ENCODE measurements around the gene CASP9.
"Not testable (repeated sequence)": the region's sequence is repeated elsewhere in the genome, so short reads cannot be mapped to it uniquely, and the experiment has no call there.

CASP9 gene

GRCh38 chr1:15469361-15469760 lies 54.7 kb downstream of the CASP9 start:
- no peak for DNase-seq (ENCODE audit: low spot score)

DNA sequence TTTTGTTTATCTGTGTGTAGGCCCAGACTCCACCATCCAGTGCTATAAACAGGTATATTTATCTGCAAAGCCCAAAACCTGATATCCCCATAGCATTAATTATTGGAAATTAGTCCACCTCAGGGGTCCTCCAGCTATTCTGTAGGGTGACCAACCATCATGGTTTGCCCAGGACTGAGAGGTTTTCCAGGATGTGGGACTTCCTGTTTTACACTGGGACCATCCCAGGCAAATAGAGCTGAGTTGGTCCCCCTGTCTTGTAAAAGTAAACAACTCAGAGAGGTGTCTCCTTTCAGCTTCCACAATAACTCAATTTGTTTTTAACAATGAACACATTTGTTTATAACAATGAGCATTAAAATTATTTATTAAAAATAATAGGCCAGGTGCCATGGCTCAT lies 55.9 kb downstream of the CASP9 start:
- DNase-seq (ENCODE audit: low spot score) = no peak

GRCh38 chr1:15466955-15467625 lies 56.9 kb downstream of the CASP9 start:
- not testable (repeated sequence) for DNase-seq (ENCODE audit: low spot score)

GRCh38 chr1:15465674-15466073 lies 58.3 kb downstream of the CASP9 start:
- DNase-seq (ENCODE audit: low spot score) = no peak

GRCh38 chr1:15463926-15464322 lies 60.1 kb downstream of the CASP9 start:
- DNase-seq (ENCODE audit: low spot score) = not testable (repeated sequence)

- DNase-seq (ENCODE audit: low spot score) = not testable (repeated sequence)
Measured at GRCh38 chr1:15463064-15463800, 60.8 kb downstream of the CASP9 start.

DNA sequence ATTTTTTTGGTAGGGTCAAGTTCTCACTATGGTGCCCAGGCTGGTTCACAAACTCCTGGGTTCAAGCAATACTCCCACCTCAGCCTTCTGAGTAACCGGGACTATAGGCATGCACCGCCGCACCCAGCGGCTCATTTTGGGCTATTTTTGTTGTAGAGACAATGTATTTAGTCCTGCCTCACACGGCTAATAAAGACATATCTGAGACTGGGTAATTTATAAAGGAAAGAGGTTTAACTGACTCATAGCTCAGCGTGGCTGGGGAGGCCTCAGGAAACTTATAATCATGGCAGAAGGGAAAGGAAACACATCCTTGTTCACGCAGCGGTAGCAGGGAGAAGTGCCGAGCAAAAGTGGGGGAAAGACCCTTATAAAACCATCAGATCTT lies 63.3 kb downstream of the CASP9 start:
- DNase-seq (ENCODE audit: low spot score) = no peak

- no peak for DNase-seq (ENCODE audit: low spot score)
Measured at GRCh38 chr1:15459771-15460707, 64.0 kb downstream of the CASP9 start.

DNA sequence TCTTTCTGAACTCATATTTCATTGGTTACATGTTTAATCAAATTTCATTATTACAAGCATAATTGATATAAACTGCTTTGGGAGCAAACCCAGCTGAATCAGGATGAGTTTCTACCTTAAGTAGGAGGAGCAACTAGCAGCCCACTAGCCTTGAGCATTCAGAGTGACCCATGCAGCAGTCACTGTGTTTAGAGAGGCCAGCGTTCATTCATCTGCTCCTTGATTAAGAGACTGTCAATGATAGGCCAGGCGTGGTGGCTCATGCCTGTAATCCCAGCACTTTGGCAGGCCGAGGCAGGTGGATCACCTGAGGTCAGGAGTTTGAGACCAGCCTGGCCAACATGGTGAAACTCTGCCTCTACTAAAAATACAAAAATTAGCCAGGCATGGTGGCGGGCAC lies 65.6 kb downstream of the CASP9 start:
- DNase-seq (ENCODE audit: low spot score) = not testable (repeated sequence)

DNA sequence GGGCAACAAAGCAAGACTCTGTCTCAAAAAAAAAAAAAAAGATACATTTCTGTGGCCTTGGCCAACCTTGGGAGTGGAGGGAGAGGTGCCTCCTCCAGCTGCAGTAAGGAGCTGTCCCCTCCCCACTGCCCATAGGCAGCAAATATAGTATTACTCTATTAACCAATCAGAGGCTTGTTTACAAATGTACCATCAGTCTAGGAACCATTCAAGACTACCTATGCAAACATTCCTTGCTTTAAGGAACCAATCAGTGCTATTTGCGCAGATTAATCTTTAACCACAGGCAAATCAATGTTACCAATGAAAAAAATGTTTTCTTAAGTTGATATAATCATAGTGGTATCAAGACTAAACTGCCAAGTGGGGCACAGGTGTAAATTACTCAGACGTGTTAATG lies 66.4 kb downstream of the CASP9 start:
- no peak for DNase-seq (ENCODE audit: low spot score)

DNA sequence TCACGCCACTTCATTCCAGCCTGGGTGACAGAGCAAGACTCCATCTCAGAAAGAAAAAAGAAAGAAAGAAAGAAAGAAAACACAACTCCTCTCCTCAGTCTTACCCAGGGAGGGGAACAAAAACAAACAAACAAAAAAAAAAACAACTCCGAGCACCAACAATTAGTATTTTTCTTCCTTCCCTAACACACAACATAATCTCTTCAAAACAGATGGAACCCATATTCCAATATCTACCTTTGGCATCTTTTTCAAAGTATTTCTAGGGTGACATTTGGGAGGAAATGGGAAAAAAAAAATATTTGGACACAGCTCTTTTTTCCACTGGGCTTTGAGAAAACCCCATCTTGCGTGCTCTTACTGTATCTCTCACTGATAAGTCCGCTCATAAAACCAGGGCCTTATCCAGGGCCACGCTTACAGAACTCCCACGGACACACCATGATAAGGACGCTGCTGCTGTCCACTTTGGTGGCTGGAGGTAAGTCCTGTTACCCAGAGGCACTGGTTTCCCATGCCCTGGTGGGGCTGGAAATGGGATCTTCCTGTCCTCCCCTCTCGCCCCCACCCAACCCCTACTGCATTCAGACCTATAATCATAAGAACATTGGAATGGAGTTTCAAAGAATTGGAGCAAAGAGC lies 67.6 kb downstream of the CASP9 start, which contains the start of gene CELA2A:
Gene CELA2A (plus strand): TSS at position 420 of the 642 bp plus-strand sequence. CDS start 22 bp downstream, at position 442.
- no peak for DNase-seq (ENCODE audit: low spot score)

- DNase-seq (ENCODE audit: low spot score) = no peak
Measured at GRCh38 chr1:15455522-15455921, 68.5 kb downstream of the CASP9 start.

DNA sequence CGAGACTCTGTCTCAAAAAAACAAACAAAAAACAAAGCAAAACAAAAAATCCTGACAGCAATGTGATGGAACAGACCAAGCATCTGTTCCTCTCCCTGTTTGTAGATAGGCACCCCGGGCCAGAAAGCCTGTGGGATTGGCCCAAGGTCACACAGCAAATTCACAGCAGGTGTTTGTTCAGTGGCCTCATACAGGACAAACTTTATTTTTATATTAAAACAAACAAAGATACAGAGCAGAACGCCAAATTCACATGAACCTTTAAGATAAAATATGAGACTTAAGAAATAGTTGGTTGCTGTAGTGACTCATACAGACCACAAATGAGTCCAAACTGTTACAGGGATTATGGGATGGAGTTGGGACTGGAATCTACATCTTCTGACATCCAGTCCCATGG lies 69.8 kb downstream of the CASP9 start:
- no peak for DNase-seq (ENCODE audit: low spot score)

DNA sequence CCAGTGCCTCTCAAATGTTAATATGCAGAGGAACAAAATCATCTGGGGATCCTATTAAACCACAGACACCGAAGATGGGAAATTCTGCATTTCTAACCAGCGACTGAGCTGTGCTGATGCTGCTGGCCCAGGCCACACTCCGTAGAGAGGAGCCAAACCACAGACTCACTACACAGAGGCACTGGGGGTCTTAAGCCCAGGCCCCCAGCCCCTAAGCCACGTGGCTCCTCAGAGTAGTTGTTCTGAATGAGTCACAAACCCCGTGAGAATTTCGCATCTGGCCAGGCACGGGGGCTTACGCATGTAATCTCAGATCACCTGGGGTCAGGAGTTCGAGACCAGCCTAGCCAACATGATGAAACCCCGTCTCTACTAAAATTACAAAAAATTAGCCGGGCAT lies 70.3 kb downstream of the CASP9 start:
- no peak for DNase-seq (ENCODE audit: low spot score)

GRCh38 chr1:15452866-15453571 lies 71.0 kb downstream of the CASP9 start:
- DNase-seq (ENCODE audit: low spot score) = no peak

DNA sequence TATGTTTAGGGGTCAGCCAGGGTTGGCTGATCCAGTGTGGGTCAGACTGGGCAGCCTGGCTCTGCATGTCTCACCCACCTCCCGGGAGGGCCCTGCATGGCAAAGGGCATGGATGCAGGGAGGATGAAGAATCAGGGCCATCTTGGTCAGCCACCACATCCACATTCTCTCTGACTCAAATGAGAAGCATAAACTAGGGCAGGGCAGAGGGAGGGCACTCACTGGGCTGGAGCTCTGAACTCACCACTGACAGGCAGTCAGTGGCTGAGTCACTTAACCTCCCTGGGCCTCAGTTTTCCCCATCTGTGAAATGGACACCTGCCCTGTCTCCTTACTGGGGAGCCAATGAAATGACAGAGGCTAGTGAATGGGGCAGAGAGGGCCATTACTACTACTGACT lies 71.8 kb downstream of the CASP9 start:
- no peak for DNase-seq (ENCODE audit: low spot score)

DNA sequence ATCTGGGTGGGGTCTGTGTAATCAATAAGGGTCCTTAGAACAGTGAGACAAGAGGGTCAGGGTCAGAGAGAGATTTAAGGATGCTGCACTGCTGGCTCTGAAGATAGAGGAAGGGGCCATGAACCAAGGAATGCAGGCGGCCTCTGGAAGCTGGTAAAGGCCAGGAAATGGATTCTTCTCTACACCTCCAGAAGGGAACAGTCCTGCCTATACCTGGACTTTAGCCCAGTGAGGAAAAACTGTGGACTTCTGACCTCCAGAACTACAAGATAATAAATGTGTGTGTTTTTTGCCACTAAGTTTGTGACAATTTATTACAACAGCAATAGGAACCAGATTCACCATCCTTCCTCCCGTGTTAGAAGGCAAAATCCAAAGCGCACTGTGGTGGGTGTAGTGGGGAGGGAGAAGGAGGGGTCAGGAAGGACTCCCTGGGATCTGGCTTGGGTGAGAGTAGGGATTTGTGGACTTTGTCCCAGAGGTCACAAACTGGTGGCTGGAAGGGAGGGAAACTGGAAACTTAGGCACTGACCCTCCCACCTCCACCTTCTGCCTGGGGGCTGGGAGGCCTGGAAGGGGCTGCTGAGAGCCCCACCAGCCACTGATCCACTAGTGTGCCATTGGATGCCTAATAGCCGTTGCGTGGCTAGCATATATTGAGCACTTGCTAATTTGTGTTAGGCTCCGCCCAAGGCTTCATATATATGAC lies 72.8 kb downstream of the CASP9 start:
- DNase-seq (ENCODE audit: low spot score) = no peak

- no peak for DNase-seq (ENCODE audit: low spot score)
Measured at GRCh38 chr1:15449567-15449966, 74.4 kb downstream of the CASP9 start.

DNA sequence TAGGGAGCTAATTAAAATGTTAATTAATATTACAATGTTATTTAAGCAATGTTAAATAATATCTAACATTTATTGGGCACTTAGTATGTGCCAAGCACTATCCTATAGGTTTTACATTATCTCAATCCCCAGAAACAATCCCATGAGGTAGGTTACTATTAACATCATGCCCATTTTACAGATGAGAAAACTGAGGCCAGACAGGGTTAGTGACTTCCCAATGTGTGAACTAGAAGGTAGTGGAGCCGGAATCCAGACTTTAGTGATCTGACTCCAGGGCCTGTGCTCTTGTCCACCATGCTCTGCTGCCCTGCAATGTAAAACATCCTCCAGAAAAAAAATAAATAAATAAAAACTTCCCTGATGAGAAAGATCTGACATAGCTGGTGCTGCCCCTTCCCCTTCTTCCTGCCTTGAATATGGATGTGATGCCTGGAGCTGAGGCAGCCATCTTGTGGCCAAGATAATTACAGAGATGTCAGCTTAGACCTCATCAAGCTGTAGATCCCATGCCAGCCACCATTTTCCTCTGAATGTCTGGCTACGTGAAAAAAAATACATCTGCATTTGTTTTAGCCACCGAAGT lies 75.0 kb downstream of the CASP9 start:
- no peak for DNase-seq (ENCODE audit: low spot score)

- DNase-seq (ENCODE audit: low spot score) = no peak
Measured at GRCh38 chr1:15446212-15446611, 77.8 kb downstream of the CASP9 start.
